GM18861 (cell line): ENCODE results near the gene GAGE12J.
"Not testable (repeated sequence)": the region's sequence is repeated elsewhere in the genome, so short reads cannot be mapped to it uniquely, and the experiment has no call there.

Source experiments
- ATAC-seq: cut with Tn5 transposase; IDR thresholded peaks from one replicate; pipeline ENCODE4 v1.9.1; 2021; ENCODE audit not compliant: unreplicated experiment

The GAGE12J gene

DNA sequence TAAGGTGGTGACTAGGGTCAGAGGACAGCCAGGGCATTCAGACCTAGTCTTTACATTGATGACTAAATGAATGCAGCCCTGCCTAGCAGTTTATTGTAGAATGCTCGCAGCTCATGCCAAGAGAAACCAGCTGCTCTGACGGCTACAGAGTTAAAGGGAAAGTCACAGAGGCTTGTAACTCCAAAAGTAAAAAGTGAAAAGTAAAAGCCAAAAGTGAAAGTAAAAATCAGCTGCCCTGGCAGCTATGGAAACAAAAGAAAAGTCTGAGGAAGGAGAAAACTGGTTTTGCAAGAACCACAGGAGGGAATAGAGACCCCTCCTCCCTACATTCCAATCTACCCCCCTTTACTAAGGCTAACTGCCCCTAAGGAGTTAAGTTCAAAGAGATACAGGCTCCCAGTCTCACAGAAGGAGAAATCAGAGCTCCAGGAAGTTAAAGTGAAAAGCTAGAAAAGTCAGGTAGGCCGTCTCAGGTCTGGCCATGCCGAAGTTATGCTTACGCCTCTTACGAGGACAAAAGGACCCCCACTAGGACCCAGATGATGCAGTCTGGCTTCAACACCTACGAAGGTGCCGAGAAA lies 12.3 kb upstream of the GAGE12J start:
- no peak for ATAC-seq

DNA sequence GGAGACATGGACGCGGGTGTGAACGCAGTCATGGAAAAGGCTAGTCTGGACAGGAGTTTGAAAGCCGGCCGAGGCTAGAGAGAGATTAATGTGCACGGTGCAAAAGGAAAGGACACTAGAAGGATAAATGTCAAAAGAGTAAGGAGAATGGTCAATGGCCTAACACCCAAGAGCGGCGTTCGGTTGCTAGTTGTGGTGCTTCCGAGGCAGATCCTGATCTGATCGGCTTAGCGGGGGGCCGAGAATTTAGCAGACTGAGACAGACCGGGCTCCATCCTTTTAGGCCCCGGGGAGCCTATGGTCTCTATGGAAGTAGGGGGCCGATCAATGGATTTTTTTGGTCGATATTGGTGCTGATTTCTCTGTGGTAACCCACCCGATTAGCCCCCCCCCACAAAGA lies 11.5 kb upstream of the GAGE12J start:
- no peak for ATAC-seq

DNA sequence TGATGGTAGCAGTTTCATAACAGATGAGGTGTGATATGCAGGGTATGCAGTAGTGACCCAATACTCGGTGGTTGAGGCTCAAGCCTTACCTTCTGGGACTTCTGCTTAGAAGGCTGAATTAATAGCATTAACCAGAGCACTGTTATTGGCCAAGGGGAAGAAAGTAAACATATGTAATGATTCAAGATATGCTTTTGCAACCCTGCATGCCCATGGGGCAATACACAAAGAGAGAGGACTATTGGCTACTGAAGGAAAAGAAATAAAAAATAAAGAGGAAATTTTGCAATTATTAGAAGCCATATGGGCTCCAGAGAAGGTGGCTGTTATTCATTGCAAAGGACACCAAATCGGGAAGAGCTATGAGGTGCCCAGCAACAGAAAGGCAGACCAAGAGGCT lies 9.7 kb upstream of the GAGE12J start:
- no peak for ATAC-seq

DNA sequence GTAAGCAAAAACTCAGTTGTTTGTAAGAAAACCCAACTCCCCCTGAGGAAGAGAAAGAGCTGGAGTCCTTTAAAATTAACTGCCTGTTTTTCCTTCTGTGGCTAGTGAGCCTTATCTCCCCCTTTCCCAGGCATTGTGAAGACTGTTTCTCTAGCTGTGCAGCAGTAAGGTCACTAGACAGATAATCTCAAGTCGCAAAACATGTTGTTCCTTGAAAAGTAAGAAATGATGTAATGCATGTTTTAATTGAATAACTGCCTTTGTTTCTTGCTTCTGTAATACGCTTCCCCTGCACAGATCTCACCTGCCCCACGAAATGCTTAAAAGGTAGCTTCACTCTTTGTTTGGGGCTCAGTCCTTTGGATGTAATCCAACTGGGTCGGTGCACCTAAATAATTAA lies 5.8 kb upstream of the GAGE12J start:
- no peak for ATAC-seq

- ATAC-seq, result not testable (repeated sequence)
These were observed 429 bp downstream of the GAGE12J start for GRCh38 chrX:49322266-49322665.

DNA sequence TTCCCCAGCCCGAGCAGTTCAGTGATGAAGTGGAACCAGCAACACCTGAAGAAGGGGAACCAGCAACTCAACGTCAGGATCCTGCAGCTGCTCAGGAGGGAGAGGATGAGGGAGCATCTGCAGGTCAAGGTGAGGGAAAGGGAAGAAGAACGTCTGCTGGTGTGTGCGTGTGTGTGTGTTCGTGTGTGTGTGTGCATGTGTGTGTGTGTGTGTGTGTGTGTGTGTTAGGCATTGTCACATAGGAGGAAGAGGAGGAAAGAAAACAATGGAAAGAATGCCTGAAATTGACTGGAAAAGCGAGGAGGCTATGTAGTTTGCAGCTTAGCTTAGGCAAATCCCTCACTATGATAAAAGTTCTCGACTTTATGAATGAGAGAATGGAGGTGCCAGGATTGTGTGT lies 1.9 kb downstream of the GAGE12J start:
- ATAC-seq, result not testable (repeated sequence)

DNA sequence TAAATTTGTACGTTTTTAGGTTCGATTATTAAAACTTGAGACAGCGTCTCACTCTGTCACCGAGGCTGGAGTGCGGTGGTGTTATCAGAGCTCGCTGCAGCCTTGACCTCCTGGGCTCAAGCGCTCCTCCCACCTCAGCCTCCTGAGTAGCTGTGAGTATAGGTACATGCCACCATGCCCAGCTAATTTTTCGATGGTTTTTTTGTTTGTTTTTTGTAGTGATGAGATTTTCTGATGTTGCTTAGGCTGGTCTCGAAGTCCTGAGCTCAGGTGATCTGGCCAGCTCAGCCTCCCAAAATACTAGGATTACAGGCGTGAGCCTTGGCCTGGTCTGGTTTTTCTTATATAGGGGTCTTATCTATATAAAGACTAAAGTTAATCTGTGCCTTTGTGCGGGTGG lies 8.6 kb downstream of the GAGE12J start:
- not testable (repeated sequence) for ATAC-seq

GRCh38 chrX:49331282-49331681 lies 9.4 kb downstream of the GAGE12J start, which contains the start of gene GAGE13:
GAGE13 (plus strand) TSS chrX:49331582; CDS start chrX:49332738, 1,156 bp downstream.
- not testable (repeated sequence) for ATAC-seq

DNA sequence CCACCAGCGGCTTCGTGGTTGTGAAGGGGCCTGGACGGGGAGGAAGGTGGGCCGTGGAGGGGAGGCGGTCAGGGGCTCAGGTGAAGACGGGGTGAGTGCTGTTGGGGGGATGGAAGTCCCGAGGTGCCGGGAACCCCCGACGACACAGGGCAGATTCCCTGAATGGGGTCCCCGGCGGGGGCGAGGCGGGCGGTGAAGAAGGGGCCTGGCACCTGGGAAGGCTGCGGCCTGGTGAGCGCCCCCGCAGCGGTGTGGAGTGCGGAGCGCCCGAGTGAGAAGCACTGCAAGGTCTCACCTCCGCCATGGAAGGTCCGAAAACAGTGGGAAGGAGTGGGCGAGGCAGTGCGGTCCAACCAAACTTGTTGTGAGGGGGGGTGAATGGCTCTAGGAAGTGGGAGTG lies 10.0 kb downstream of the GAGE12J start:
- ATAC-seq, result not testable (repeated sequence)

GRCh38 chrX:49341449-49341848 lies 19.6 kb downstream of the GAGE12J start:
- ATAC-seq, result not testable (repeated sequence)

DNA sequence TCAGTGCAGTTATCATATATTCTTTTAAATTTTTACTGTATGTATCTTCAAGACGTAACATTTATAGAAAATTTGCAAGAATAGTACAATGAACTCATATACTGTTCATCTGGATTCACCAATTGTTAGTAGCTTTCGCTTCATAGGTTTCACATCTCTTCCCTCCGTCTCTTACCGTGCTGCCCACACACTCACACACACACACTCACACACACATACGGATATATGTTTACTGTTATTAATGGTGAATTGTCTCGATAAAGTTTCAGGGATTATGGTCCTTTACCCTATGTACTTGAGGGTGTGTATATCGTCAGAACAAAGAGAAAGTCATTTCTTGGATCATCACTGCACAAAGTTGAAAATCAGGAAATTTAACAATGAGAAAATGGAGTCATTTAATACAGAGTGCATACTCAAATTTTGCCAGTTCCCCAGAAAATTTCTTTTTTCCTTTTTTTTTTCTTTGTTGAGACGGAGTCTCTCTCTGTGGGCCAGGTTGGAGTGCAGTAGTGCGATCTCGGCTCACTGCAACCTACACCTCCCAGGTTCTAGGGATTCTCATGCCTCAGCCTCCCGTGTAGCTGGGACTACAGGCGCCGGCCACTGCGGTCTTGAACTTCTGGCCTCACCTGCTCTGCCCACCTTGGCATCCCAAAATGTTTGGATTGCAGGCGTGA lies 22.8 kb downstream of the GAGE12J start:
- not testable (repeated sequence) for ATAC-seq

DNA sequence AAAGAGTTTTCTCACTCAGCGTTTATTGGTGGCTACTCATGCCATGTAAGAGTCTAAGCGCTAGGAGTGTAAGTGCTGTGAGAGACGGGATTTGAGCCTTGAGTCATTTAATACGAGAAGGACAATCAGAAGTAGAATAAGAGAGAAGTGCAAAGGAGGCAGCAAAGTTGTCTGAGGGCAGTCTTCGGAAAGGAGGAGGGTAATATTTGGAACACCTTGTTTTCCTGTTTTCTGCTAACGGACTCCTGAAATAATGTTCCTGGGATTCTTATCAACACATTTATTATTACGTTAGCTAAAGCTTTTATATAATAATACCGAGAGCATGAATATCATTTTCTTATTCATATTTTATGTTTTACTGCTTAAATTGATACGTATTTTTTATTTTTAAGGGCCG lies 23.6 kb downstream of the GAGE12J start:
- not testable (repeated sequence) for ATAC-seq

- not testable (repeated sequence) for ATAC-seq
These were observed 24.3 kb downstream of the GAGE12J start for GRCh38 chrX:49346150-49346549.
